ENCODE results near the gene ECPAS.

Gene ECPAS

DNA sequence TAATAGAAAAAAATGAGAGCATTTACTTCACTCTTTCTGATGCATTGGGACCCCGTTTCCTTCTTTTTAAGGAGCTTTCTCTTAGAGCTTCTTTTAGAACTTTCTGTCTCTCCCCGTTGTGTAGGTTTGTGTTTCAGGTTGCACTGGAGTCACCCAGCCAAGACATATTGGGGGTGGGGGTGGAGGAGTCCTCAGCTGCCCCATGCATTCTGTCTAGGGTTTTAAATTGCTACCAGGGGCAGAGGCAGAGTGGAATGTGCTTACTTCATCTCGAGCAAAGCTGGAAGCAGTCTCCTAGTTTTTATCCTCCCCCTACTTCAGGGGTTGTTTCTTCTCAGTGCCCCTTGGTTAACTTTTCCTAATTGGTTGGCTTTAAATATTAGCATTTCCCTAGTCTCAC lies 163.6 kb downstream of the ECPAS start:
- no peak for DNase-seq

DNA sequence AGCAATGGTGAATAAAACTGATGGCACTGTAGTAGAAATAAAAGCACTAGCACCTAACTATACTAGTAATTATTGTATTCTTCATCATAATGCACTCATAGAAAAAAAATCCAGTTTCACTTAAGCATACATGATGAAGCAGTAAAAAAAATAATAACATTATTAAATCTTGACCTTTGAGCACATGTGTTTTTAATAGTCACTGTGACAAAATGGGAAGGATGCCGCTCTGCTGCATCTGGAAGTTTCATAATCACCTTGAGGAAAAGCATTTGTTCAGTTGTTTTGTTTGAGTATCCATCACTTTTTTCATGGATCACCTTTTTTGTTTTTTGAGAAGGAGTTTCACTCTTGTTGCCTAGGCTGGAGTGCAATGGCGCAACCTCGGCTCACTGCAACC lies 167.4 kb downstream of the ECPAS start:
- DNase-seq = no peak
